ENCODE results near the gene AMOTL1. TPM values are rescaled to one million over a fixed set of nuclear protein-coding genes. Genes with fewer than 3 reads are reported as not detected.

AMOTL1 gene
- 22.9 TPM for total RNA-seq

GRCh38 chr11:94767701-94768601 is at the start of gene AMOTL1:
AMOTL1 (plus strand) TSS chr11:94768356; CDS start chr11:94768512, 156 bp downstream.
- DNase-seq (ENCODE audit: low spot score) (peak; percentile 89), ATAC-seq (peak; percentile 90)

GRCh38 chr11:94719876-94720275 is 48.3 kb upstream of the AMOTL1 start:
- DNase-seq (ENCODE audit: low spot score) = no peak
- ATAC-seq = no peak

GRCh38 chr11:94721565-94722292 is 46.4 kb upstream of the AMOTL1 start:
- DNase-seq (ENCODE audit: low spot score) = no peak
- ATAC-seq = no peak

GRCh38 chr11:94722735-94723134 is 45.4 kb upstream of the AMOTL1 start:
- DNase-seq (ENCODE audit: low spot score) = no peak

GRCh38 chr11:94725097-94725496 is 43.1 kb upstream of the AMOTL1 start:
- ATAC-seq (no peak), DNase-seq (ENCODE audit: low spot score) (no peak)

More at GRCh38 chr11:94722735-94723134, 45.4 kb upstream of the AMOTL1 start:
- no peak for ATAC-seq

- DNase-seq (ENCODE audit: low spot score) = no peak
- ATAC-seq = no peak
Measured at GRCh38 chr11:94727819-94728218, 40.3 kb upstream of the AMOTL1 start.

- ATAC-seq = no peak
- DNase-seq (ENCODE audit: low spot score) = no peak
Measured at GRCh38 chr11:94728541-94728940, 39.6 kb upstream of the AMOTL1 start.

- DNase-seq (ENCODE audit: low spot score) = no peak
- ATAC-seq = no peak
Measured at GRCh38 chr11:94728966-94729751, 39.0 kb upstream of the AMOTL1 start.

- no peak for ATAC-seq
- DNase-seq (ENCODE audit: low spot score) = no peak
Measured at GRCh38 chr11:94730153-94730552, 38.0 kb upstream of the AMOTL1 start.

- no peak for DNase-seq (ENCODE audit: low spot score)
- ATAC-seq = peak; percentile 31
Measured at GRCh38 chr11:94731880-94732601, 36.1 kb upstream of the AMOTL1 start.

- peak; percentile 61 for ATAC-seq
- DNase-seq (ENCODE audit: low spot score) = no peak
Measured at GRCh38 chr11:94732617-94733281, 35.4 kb upstream of the AMOTL1 start.

GRCh38 chr11:94734563-94735275 is 33.4 kb upstream of the AMOTL1 start:
- no peak for ATAC-seq
- DNase-seq (ENCODE audit: low spot score) = no peak

GRCh38 chr11:94735907-94736306 is 32.2 kb upstream of the AMOTL1 start:
- DNase-seq (ENCODE audit: low spot score) = no peak
- no peak for ATAC-seq

GRCh38 chr11:94737171-94737611 is 31.0 kb upstream of the AMOTL1 start:
- DNase-seq (ENCODE audit: low spot score) (no peak), ATAC-seq (no peak)

- no peak for ATAC-seq
Measured at GRCh38 chr11:94738746-94739145, 29.4 kb upstream of the AMOTL1 start.

GRCh38 chr11:94739331-94739730 is 28.8 kb upstream of the AMOTL1 start:
- ATAC-seq = no peak
- no peak for DNase-seq (ENCODE audit: low spot score)

More at GRCh38 chr11:94738746-94739145, 29.4 kb upstream of the AMOTL1 start:
- no peak for DNase-seq (ENCODE audit: low spot score)

GRCh38 chr11:94740083-94741021 is 27.8 kb upstream of the AMOTL1 start:
- DNase-seq (ENCODE audit: low spot score) (no peak), ATAC-seq (peak; percentile 56)

Data from left lobe of liver (tissue), 2 donors.